ENCODE measurements around the gene CHCHD2. TPM values are rescaled to one million over a fixed set of nuclear protein-coding genes. Genes with fewer than 3 reads are reported as not detected.
"Not testable (repeated sequence)": the region's sequence is repeated elsewhere in the genome, so short reads cannot be mapped to it uniquely, and the experiment has no call there.

CHCHD2 gene
- total RNA-seq, 1 donor from 2014 or later = 64.1 TPM

DNA sequence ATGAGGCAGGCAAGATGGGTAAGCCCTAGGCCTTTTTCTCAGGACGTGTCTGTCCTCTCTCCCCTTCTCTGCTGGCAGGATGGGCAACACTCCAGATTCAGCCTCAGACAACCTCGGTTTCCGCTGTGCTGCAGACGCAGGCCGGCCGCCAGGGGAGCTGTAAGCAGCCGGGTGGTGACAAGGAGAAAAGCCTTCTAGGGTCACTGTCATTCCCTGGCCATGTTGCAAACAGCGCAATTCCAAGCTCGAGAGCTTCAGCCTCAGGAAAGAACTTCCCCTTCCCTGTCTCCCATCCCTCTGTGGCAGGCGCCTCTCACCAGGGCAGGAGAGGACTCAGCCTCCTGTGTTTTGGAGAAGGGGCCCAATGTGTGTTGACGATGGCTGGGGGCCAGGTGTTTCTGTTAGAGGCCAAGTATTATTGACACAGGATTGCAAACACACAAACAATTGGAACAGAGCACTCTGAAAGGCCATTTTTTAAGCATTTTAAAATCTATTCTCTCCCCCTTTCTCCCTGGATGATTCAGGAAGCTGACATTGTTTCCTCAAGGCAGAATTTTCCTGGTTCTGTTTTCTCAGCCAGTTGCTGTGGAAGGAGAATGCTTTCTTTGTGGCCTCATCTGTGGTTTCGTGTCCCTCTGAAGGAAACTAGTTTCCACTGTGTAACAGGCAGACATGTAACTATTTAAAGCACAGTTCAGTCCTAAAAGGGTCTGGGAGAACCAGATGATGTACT lies 26.7 kb downstream of the CHCHD2 start:
- H3K4me2 ChIP-seq = no peak overlapping the region
- H3K4me1 ChIP-seq = no peaks in the 10 kb centered on the region
- no peaks in the 10 kb centered on the region for H3F3A ChIP-seq (ENCODE audit: low read depth)
- no peak overlapping the region for H3K9ac ChIP-seq
- no peaks in the 10 kb centered on the region for H3K4me1 Mint-ChIP-seq
- no peaks in the 10 kb centered on the region for H3K9me3 Mint-ChIP-seq
- TF ChIP-seq, protein P1, sequence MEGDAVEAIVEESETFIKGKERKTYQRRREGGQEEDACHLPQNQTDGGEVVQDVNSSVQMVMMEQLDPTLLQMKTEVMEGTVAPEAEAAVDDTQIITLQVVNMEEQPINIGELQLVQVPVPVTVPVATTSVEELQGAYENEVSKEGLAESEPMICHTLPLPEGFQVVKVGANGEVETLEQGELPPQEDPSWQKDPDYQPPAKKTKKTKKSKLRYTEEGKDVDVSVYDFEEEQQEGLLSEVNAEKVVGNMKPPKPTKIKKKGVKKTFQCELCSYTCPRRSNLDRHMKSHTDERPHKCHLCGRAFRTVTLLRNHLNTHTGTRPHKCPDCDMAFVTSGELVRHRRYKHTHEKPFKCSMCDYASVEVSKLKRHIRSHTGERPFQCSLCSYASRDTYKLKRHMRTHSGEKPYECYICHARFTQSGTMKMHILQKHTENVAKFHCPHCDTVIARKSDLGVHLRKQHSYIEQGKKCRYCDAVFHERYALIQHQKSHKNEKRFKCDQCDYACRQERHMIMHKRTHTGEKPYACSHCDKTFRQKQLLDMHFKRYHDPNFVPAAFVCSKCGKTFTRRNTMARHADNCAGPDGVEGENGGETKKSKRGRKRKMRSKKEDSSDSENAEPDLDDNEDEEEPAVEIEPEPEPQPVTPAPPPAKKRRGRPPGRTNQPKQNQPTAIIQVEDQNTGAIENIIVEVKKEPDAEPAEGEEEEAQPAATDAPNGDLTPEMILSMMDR (IDR thresholded peaks at IDR 0.05) = peak; percentile 7
- TF ChIP-seq EZH2 (IDR thresholded peaks at IDR 0.05) = no peak
- no peak for TF ChIP-seq EZH2phosphoT487 (IDR thresholded peaks at IDR 0.05)
- H3K4me3 ChIP-seq = no peak overlapping the region
- H3K4me3 Mint-ChIP-seq = no peak overlapping the region
- H3K27ac Mint-ChIP-seq = no peak overlapping the region
- no peaks in the 10 kb centered on the region for H3K79me2 ChIP-seq (ENCODE audit: low read depth)
- no peak overlapping the region for H2AFZ ChIP-seq (replicated peaks)
- H3K27me3 ChIP-seq = no peaks in the 10 kb centered on the region
- no peaks in the 10 kb centered on the region for H3K36me3 ChIP-seq
- no peaks in the 10 kb centered on the region for H4K20me1 ChIP-seq (ENCODE audit: low read depth)
- H3K36me3 Mint-ChIP-seq = peaks cover 10% of the 10 kb centered on the region
- DNase-seq (ENCODE audit: low spot score) = no peak
- H3K9me3 ChIP-seq (ENCODE audit: low read depth) = no peaks in the 10 kb centered on the region
- H3K27me3 Mint-ChIP-seq (ENCODE audit: insufficient read depth, low read depth) = peaks cover 2% of the 10 kb centered on the region
- no peak overlapping the region for H3K27ac ChIP-seq

DNA sequence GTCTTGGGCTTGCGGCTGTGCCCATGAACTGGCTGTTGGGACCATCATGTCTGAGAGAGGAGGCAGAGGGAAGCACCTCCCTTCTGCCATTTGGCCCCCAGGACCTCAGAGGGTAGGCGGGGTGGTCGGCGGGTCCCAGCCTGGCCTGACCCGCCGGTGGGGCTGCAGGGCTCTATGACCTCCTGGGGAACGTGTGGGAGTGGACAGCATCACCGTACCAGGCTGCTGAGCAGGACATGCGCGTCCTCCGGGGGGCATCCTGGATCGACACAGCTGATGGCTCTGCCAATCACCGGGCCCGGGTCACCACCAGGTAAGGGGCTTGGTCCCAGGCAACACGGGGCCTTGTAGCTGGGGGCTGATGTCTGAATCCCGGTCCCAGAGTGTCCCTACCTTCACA lies 28.1 kb downstream of the CHCHD2 start:
- Mint-ChIP-seq H3K27ac (no peak overlapping the region), H3K27me3 (ENCODE audit: insufficient read depth, low read depth) (peaks cover 2% of the 10 kb centered on the region), H3K36me3 (peaks cover 10% of the 10 kb centered on the region), H3K9me3 (no peaks in the 10 kb centered on the region), H3K4me1 (peaks cover 3% of the 10 kb centered on the region), H3K4me3 (no peak overlapping the region)
- DNase-seq (ENCODE audit: low spot score) = no peak
- Histone ChIP-seq H2AFZ (replicated peaks) (no peak overlapping the region), H4K20me1 (ENCODE audit: low read depth) (no peaks in the 10 kb centered on the region), H3K79me2 (ENCODE audit: low read depth) (no peaks in the 10 kb centered on the region), H3K27me3 (no peaks in the 10 kb centered on the region), H3F3A (ENCODE audit: low read depth) (peaks cover 9% of the 10 kb centered on the region), H3K4me1 (no peaks in the 10 kb centered on the region), H3K4me3 (no peak overlapping the region), H3K4me2 (no peak overlapping the region), H3K9ac (no peak overlapping the region), H3K36me3 (no peaks in the 10 kb centered on the region), H3K9me3 (ENCODE audit: low read depth) (no peaks in the 10 kb centered on the region), H3K27ac (no peak overlapping the region)
- TF ChIP-seq EZH2 (IDR thresholded peaks at IDR 0.05) = no peak

DNA sequence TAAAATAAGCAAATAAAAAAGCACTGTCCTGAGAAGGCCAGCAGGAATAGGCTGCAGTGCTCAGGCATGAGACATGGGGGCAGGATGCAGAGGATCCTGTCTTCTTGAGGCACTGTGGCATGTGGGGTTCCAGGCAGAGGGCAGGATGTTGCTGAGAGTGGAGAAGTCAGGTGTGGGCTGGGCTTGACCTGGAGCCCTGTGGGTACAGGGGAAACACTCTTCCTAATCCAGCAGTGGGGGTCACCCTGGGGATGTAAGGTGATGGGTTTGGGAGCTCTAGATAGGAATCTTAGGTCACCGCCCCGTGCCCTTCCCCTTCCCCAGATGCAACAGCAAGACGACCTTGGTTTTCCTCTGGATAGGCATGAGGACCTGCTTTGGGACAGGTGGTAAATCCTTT lies 28.6 kb downstream of the CHCHD2 start:
- no peaks in the 10 kb centered on the region for H4K20me1 ChIP-seq (ENCODE audit: low read depth)
- no peaks in the 10 kb centered on the region for H3K4me1 ChIP-seq
- H3K27me3 ChIP-seq = no peaks in the 10 kb centered on the region
- Mint-ChIP-seq H3K27me3 (ENCODE audit: insufficient read depth, low read depth) (peaks cover 4% of the 10 kb centered on the region), H3K9me3 (no peaks in the 10 kb centered on the region), H3K36me3 (peaks cover 13% of the 10 kb centered on the region), H3K27ac (no peak overlapping the region), H3K4me1 (peaks cover 3% of the 10 kb centered on the region), H3K4me3 (no peak overlapping the region)
- no peak overlapping the region for H3K9ac ChIP-seq
- no peak overlapping the region for H3K4me2 ChIP-seq
- DNase-seq (ENCODE audit: low spot score) = no peak
- H3K36me3 ChIP-seq = no peaks in the 10 kb centered on the region
- no peak for TF ChIP-seq EZH2phosphoT487 (IDR thresholded peaks at IDR 0.05)
- TF ChIP-seq EZH2 (IDR thresholded peaks at IDR 0.05) = no peak
- TF ChIP-seq, protein P1 (IDR thresholded peaks at IDR 0.05) = no peak
- H3K79me2 ChIP-seq (ENCODE audit: low read depth) = no peaks in the 10 kb centered on the region
- no peak overlapping the region for H2AFZ ChIP-seq (replicated peaks)
- H3K27ac ChIP-seq = no peak overlapping the region
- peaks cover 13% of the 10 kb centered on the region for H3F3A ChIP-seq (ENCODE audit: low read depth)
- H3K9me3 ChIP-seq (ENCODE audit: low read depth) = no peaks in the 10 kb centered on the region
- no peak overlapping the region for H3K4me3 ChIP-seq

DNA sequence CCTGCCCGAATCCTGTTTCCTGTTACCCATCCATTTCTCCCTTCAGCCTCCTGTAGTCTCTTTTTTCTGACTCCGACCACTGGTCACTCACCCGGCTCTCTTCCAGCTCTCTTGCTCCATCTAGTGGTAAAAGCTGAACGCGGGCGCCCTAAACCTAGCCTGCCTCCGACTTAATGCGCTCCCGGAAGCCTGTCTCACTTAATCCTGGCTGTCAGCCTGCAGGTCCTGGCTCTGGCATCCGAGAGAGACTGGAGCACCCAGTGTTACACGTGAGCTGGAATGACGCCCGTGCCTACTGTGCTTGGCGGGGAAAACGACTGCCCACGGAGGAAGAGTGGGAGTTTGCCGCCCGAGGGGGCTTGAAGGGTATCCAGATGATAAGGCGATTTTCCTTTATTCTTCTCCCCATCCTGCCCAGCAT lies 31.9 kb downstream of the CHCHD2 start:
- Histone ChIP-seq H3K27ac (no peak overlapping the region), H3K27me3 (no peaks in the 10 kb centered on the region), H2AFZ (replicated peaks) (no peak overlapping the region), H3K36me3 (no peaks in the 10 kb centered on the region), H3K4me3 (no peak overlapping the region), H3K79me2 (ENCODE audit: low read depth) (no peaks in the 10 kb centered on the region), H3K9me3 (ENCODE audit: low read depth) (no peaks in the 10 kb centered on the region), H4K20me1 (ENCODE audit: low read depth) (no peaks in the 10 kb centered on the region), H3K9ac (no peak overlapping the region), H3F3A (ENCODE audit: low read depth) (peaks cover 13% of the 10 kb centered on the region), H3K4me2 (no peak overlapping the region), H3K4me1 (no peaks in the 10 kb centered on the region)
- no peak for TF ChIP-seq EZH2phosphoT487 (IDR thresholded peaks at IDR 0.05)
- TF ChIP-seq, protein P1 (IDR thresholded peaks at IDR 0.05) = peak; percentile 85
- peak; percentile 85 for DNase-seq (ENCODE audit: low spot score)
- Mint-ChIP-seq H3K4me1 (peaks cover 3% of the 10 kb centered on the region), H3K4me3 (no peak overlapping the region), H3K27me3 (ENCODE audit: insufficient read depth, low read depth) (peaks cover 2% of the 10 kb centered on the region), H3K9me3 (no peaks in the 10 kb centered on the region), H3K36me3 (peaks cover 20% of the 10 kb centered on the region), H3K27ac (peak overlapping the region; percentile 47)

DNA sequence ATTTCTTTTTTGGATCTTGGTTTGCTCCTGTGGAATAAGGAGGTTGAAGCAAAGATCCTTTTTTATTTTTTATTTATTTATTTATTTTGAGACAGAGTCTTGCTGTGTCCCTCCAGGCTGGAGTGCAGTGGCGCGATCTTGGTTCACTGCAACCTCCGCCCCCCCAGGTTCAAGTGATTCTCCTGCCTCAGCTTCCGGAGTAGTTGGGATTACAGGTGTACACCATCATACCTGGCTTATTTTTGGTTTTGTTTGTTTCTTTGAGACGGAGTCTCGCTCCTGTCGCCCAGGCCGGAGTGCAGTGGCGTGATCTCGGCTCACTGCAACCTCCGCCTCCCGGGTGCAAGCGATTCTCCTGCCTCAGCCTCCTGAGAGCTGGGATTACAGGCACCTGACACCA lies 39.9 kb downstream of the CHCHD2 start:
- not testable (repeated sequence) for H3K27ac Mint-ChIP-seq; H3K9me3 ChIP-seq (ENCODE audit: low read depth); H2AFZ ChIP-seq (replicated peaks); H3K27me3 ChIP-seq; H3K4me3 ChIP-seq; H3K4me3 Mint-ChIP-seq; H3K4me1 ChIP-seq; H3K9ac ChIP-seq; H3K9me3 Mint-ChIP-seq; H3K27me3 Mint-ChIP-seq (ENCODE audit: insufficient read depth, low read depth); H3K4me1 Mint-ChIP-seq; H3K36me3 ChIP-seq; DNase-seq (ENCODE audit: low spot score); H3K27ac ChIP-seq; H3K4me2 ChIP-seq
- Histone ChIP-seq H3K79me2 (ENCODE audit: low read depth) (peaks cover 19% of the 10 kb centered on the region), H3F3A (ENCODE audit: low read depth) (peaks cover 31% of the 10 kb centered on the region), H4K20me1 (ENCODE audit: low read depth) (peaks cover 14% of the 10 kb centered on the region)
- H3K36me3 Mint-ChIP-seq = peaks cover 27% of the 10 kb centered on the region

All from neural progenitor cell (in vitro differentiated cells).